Prostate gland (tissue), 2 donors: ENCODE measurements around the gene CHD5. TPM values are rescaled to one million over a fixed set of nuclear protein-coding genes. Genes with fewer than 3 reads are reported as not detected.

Experiments
- DNase-seq: peaks from one replicate; pipeline ENCODE4 v3.0.0-alpha.2; 2019; ENCODE audit warnings: low spot score
- H3K27ac ChIP-seq, 2 donors: fragments of 200-600 bp; sonication (generic); 2 replicates each; pipeline ENCODE4 v1.5.1; 2017 to 2019
- H3K27me3 ChIP-seq: fragments of 200-600 bp; sonication (generic); replicated peaks from 2 replicates; pipeline ENCODE4 v1.5.1; 2019; ENCODE audit not compliant: insufficient read depth
- H3K36me3 ChIP-seq, 2 donors: fragments of 200-600 bp; sonication (generic); 1 replicate in 1 of 2; 2 replicates in 1 of 2; pipeline versions ENCODE4 v1.5.1 to v1.8.1; 2017 to 2019
- H3K4me1 ChIP-seq: fragments of 200-600 bp; sonication (generic); replicated peaks from 2 replicates; pipeline ENCODE4 v1.5.1; 2019
- H3K4me3 ChIP-seq, 2 donors: fragments of 200-600 bp; sonication (generic); 2 replicates each; pipeline ENCODE4 v1.5.1; 2017 to 2019
- H3K9me3 ChIP-seq: fragments of 200-600 bp; sonication (generic); 2 replicates; pipeline ENCODE4 v1.5.1; 2017
- POLR2A ChIP-seq: fragments of 450-650 bp; IDR thresholded peaks from one replicate; pipeline ENCODE4 v1.6.1; 2016; ENCODE audit warnings: antibody characterized with exemption, mild to moderate bottlenecking
- POLR2AphosphoS5 ChIP-seq: sonication (generic); formaldehyde crosslinking; IDR thresholded peaks from one replicate; pipeline ENCODE4 v1.6.1; 2017; ENCODE audit warnings: antibody characterized with exemption
- WGBS: methylation state at CpG from one replicate; pipeline ENCODE4 v1.1.5; 2018; 5-methylcytosine and 5-hydroxymethylcytosine counted together
- intact Hi-C: fragments of 100-400 bp; cut with DNase I; formaldehyde crosslinking; loops from one replicate; pipeline ENCODE4 v1.14.2; 2022
- total RNA-seq, 2 donors: library from RNA; depleted of rRNA; stranded (reverse); fragments of >200 nt; gene quantifications; one replicate each; pipeline ENCODE4 v1.1.0, GENCODE V29; 2016
- TF ChIP-seq, protein P1 (sequence below), 4 experiments: fragments of 200-600 bp in 2 of 4; fragments of 450-650 bp in 2 of 4; sonication (generic) in 2 of 4; IDR thresholded peaks; 1 replicate in 3 of 4; 2 replicates in 1 of 4; pipeline ENCODE4 v1.5.1; 2016 to 2019; ENCODE audit warnings: antibody characterized with exemption in 4 of 4, mild to moderate bottlenecking in 2 of 4, moderate library complexity in 2 of 4

CHD5 gene
- total RNA-seq, 2 donors from 2014 or later: 4.9 to 17.0 TPM

DNA sequence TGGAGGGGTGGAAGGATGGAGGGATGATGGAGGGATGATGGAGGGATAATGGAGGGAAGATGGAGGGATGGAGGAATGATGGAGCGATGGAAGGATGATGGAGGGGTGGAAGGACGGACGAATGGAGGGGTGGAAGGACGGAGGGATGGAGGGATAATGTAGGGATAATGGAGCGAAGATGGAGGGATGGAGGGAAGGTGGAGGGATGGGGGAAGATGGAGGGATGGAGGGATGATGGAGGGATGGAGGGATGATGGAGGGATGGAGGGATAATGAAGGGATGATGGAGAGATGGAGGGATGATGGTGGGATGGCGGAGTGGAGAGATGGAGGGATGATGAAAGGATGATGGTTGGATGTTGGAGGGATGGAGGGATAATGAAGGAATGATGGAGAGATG is 73.1 kb downstream of the CHD5 start:
- DNase-seq: no peak
- TF ChIP-seq, protein P1, sequence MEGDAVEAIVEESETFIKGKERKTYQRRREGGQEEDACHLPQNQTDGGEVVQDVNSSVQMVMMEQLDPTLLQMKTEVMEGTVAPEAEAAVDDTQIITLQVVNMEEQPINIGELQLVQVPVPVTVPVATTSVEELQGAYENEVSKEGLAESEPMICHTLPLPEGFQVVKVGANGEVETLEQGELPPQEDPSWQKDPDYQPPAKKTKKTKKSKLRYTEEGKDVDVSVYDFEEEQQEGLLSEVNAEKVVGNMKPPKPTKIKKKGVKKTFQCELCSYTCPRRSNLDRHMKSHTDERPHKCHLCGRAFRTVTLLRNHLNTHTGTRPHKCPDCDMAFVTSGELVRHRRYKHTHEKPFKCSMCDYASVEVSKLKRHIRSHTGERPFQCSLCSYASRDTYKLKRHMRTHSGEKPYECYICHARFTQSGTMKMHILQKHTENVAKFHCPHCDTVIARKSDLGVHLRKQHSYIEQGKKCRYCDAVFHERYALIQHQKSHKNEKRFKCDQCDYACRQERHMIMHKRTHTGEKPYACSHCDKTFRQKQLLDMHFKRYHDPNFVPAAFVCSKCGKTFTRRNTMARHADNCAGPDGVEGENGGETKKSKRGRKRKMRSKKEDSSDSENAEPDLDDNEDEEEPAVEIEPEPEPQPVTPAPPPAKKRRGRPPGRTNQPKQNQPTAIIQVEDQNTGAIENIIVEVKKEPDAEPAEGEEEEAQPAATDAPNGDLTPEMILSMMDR (IDR thresholded peaks at IDR 0.05): no peak
- TF ChIP-seq POLR2A (no peak), POLR2AphosphoS5 (no peak)
- intact Hi-C loops: no loop called here
- 94% methylated on average over 6 of the region's 6 CpGs for WGBS
- Histone ChIP-seq H3K36me3 (no peaks in the 10 kb centered on the region), H3K4me3 (no peak overlapping the region), H3K4me1 (no peaks in the 10 kb centered on the region), H3K27me3 (no peaks in the 10 kb centered on the region), H3K27ac (no peak overlapping the region), H3K9me3 (no peaks in the 10 kb centered on the region)

DNA sequence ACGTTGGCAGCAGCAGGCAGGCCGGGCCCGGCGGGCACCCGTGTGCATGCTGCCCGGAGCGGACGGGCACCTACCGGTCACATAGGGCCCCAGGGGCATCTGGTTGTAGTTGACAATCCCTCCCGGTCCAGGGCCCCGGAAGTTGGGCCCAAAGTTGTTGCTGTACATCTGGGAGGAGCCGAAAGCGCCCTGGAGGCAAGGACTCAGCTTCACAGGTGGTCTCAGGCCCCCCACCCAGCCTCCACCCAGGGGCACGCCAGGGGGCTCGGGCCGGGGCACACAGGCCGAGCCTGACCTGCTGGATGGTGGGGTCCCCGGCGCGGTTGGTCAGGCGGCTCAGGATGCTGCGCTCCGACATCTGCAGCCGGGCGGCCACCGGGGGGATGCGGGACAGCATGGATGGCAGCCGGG is 73.8 kb downstream of the CHD5 start:
- no peak for DNase-seq
- Histone ChIP-seq H3K4me3 (no peak overlapping the region), H3K27ac (no peak overlapping the region), H3K4me1 (no peaks in the 10 kb centered on the region), H3K27me3 (no peaks in the 10 kb centered on the region), H3K36me3 (no peaks in the 10 kb centered on the region), H3K9me3 (no peaks in the 10 kb centered on the region)
- intact Hi-C loops: no loop called here
- TF ChIP-seq, protein P1 (IDR thresholded peaks at IDR 0.05): no peak
- TF ChIP-seq POLR2AphosphoS5 (no peak), POLR2A (no peak)
- WGBS: 91% methylated on average over 16 of the region's 28 CpGs

DNA sequence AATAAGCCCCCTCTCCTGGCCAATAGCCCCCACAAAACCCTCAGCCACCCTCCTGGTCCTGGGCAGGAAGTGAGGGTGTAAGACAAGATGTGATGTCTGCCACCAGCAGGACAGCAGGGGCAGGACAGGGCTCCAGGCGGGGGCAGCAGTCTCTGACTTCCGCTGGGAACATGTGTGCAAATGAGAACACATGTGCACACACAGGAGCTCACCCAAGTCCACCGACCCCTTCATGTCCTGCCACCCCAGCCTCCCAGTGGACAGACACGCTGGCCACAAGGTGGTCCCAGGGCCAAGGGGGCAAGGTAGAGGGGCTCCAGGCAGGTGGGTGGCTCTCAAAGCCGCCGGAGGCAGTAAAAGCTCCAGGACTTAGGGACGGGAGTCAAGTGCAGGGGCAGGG is 74.4 kb downstream of the CHD5 start:
- H3K27ac ChIP-seq: no peak overlapping the region
- no peak overlapping the region for H3K4me3 ChIP-seq
- no peaks in the 10 kb centered on the region for H3K4me1 ChIP-seq
- no peaks in the 10 kb centered on the region for H3K9me3 ChIP-seq
- DNase-seq: no peak
- 69% methylated on average over 7 of the region's 7 CpGs for WGBS
- intact Hi-C loops: no loop called here
- TF ChIP-seq POLR2AphosphoS5: no peak
- no peak for TF ChIP-seq POLR2A
- TF ChIP-seq, protein P1 (IDR thresholded peaks at IDR 0.05): no peak
- no peaks in the 10 kb centered on the region for H3K36me3 ChIP-seq
- H3K27me3 ChIP-seq: no peaks in the 10 kb centered on the region

DNA sequence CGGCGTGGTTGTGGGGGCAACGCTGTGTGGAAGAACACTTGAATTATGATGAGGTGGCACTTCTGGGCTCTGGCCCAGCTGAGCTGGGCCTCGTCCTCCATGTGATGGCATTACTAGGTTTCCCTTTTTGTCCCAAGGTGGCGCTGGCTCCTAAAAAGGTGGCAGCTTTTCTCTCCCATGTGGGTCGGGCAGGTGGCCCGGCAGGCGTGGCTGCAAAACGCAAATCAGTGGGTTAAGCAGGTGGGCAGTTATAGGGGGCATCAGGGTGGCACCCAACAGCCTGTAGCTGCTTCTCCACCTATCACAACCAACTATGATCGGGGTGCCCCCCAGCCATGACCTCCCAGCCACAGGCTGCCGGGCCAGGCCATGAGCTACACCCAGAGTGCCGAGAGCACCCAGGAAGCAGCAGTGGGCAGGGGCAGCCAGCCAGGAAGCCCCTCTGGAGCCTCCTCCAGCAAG is 74.9 kb downstream of the CHD5 start:
- no peak overlapping the region for H3K27ac ChIP-seq
- intact Hi-C loops: no loop called here

DNA sequence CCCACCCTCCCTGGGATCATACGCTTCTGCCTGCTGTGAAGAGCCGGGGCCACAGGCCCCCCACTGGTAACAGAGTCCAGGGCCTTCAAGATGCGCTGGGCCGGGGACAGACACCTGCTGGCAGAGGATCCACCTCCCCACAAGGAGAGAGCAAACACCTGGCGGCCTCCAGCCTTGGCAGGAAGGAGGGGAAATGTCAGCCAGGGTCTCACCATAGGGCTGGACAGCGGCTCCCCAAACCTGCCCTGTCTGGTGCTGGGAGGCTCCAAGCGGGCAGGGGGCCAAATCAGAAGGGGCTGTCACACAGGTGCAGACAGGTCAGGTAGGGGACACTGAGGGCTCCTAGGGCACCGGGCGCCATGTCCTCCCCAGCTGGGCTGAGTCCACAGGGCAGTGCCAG is 75.5 kb downstream of the CHD5 start:
- intact Hi-C loops: no loop called here
- H3K9me3 ChIP-seq: no peaks in the 10 kb centered on the region
- 67% methylated on average over 9 of the region's 9 CpGs for WGBS

More for the DNA sequence above, 74.9 kb downstream of the CHD5 start:
- Histone ChIP-seq H3K27me3 (no peaks in the 10 kb centered on the region), H3K9me3 (no peaks in the 10 kb centered on the region), H3K4me1 (no peaks in the 10 kb centered on the region), H3K4me3 (no peak overlapping the region), H3K36me3 (no peaks in the 10 kb centered on the region)
- 73% methylated on average over 12 of the region's 12 CpGs for WGBS
- DNase-seq: no peak
- TF ChIP-seq POLR2AphosphoS5 (no peak), POLR2A (no peak)
- TF ChIP-seq, protein P1 (IDR thresholded peaks at IDR 0.05): no peak

More for the DNA sequence above, 75.5 kb downstream of the CHD5 start:
- H3K27ac ChIP-seq: no peak overlapping the region
- TF ChIP-seq, protein P1 (IDR thresholded peaks at IDR 0.05): no peak
- TF ChIP-seq POLR2AphosphoS5: no peak
- no peak for TF ChIP-seq POLR2A
- no peaks in the 10 kb centered on the region for H3K36me3 ChIP-seq
- H3K4me3 ChIP-seq: no peak overlapping the region
- no peak for DNase-seq
- no peaks in the 10 kb centered on the region for H3K4me1 ChIP-seq
- H3K27me3 ChIP-seq: no peaks in the 10 kb centered on the region
